ENCODE data around the gene OR11A1.

GRCh38 chr6:29414588-29414987, 42.3 kb downstream of the OR11A1 start, which contains the start of gene OR12D1:
- TF ChIP-seq FOXS1 (CRISPR knock-in tag; IDR thresholded peaks at IDR 0.05) = no peak
- no peak for TF ChIP-seq FOSL2 (IDR thresholded peaks at IDR 0.05)
- no peak for TF ChIP-seq FOSL2 (CRISPR knock-in tag; IDR thresholded peaks at IDR 0.05)
- no peak for TF ChIP-seq POLR2A (IDR thresholded peaks at IDR 0.05; ENCODE audit: low read length)
- TF ChIP-seq EHMT2 (IDR thresholded peaks at IDR 0.05; ENCODE audit: low read depth) = no peak
- no peak for TF ChIP-seq SMC3 (IDR thresholded peaks at IDR 0.05)
- no peak for TF ChIP-seq ESRRA (IDR thresholded peaks at IDR 0.05; ENCODE audit: borderline replicate concordance, low read length)
